ENCODE measurements around the gene TIMM8B. TPM values are rescaled to one million over a fixed set of nuclear protein-coding genes. Genes with fewer than 3 reads are reported as not detected.

The TIMM8B gene
- total RNA-seq, 1 experiment from 2014 or later = 62.1 TPM

DNA sequence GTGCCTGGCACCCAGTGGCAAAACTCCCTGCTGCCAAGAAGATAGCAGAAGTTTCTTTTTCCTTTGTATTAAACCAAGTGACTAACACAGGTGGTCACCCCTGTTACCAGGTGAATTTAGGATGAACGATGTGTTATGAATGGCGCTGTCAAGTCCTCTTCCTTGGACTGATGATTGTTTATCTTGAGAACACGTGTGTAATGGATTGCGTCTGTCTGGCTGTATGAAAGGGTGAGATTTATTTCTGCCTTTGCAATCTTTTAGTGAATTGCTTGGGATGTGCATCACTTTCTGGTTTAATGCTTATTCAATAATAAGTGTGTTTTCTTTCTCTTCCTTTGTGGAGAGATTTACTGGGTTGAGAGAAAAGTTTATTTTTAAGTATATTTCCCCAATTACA is 36.6 kb upstream of the TIMM8B start:
- DNase-seq (ENCODE audit: low read depth, low spot score) = no peak
- Histone ChIP-seq H3K27me3 (ENCODE audit: insufficient read depth, low read length) (no peaks in the 10 kb centered on the region), H3K4me3 (replicated peaks in 1 of 2; ENCODE audit: low read depth in 1 of 2, low read length in 2 of 2) (no peak overlapping the region), H3K4me1 (ENCODE audit: control insufficient read depth in 1 of 2, insufficient read depth in 2 of 2, low read length in 2 of 2) (peaks cover 51 to 85% of the 10 kb centered on the region in 2 experiments), H3K36me3 (ENCODE audit: control insufficient read depth in 1 of 2, insufficient read depth in 2 of 2, low read length in 2 of 2) (no peaks in the 10 kb centered on the region), H4K20me1 (ENCODE audit: insufficient read depth) (no peaks in the 10 kb centered on the region), H3K9ac (ENCODE audit: low read length) (no peak overlapping the region), H3K27ac (ENCODE audit: low read depth, low read length) (no peak overlapping the region), H3K9me2 (ENCODE audit: insufficient read depth) (no peaks in the 10 kb centered on the region), H3K79me2 (ENCODE audit: insufficient read depth, low read length) (no peaks in the 10 kb centered on the region), H3K4me2 (ENCODE audit: low read length) (no peak overlapping the region), H3K9me3 (ENCODE audit: control insufficient read depth in 1 of 2, insufficient read depth in 1 of 2, low read depth in 1 of 2, low read length in 2 of 2) (no peaks in the 10 kb centered on the region), H2AFZ (ENCODE audit: low read depth, low read length, poor library complexity, severe bottlenecking) (no peak overlapping the region)
- no peak for ATAC-seq
- intact Hi-C loops (cut with micrococcal nuclease) = loop anchor here (5.0 kb wide), 1 partner anchor 34 kb away; no protein-coding TSS in a partner anchor
- TF ChIP-seq, protein P1, sequence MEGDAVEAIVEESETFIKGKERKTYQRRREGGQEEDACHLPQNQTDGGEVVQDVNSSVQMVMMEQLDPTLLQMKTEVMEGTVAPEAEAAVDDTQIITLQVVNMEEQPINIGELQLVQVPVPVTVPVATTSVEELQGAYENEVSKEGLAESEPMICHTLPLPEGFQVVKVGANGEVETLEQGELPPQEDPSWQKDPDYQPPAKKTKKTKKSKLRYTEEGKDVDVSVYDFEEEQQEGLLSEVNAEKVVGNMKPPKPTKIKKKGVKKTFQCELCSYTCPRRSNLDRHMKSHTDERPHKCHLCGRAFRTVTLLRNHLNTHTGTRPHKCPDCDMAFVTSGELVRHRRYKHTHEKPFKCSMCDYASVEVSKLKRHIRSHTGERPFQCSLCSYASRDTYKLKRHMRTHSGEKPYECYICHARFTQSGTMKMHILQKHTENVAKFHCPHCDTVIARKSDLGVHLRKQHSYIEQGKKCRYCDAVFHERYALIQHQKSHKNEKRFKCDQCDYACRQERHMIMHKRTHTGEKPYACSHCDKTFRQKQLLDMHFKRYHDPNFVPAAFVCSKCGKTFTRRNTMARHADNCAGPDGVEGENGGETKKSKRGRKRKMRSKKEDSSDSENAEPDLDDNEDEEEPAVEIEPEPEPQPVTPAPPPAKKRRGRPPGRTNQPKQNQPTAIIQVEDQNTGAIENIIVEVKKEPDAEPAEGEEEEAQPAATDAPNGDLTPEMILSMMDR (IDR thresholded peaks at IDR 0.05 in 2 of 3, conservative IDR thresholded peaks at IDR 0.05 in 1 of 3; ENCODE audit: borderline replicate concordance in 1 of 3, insufficient read depth in 1 of 3, low read depth in 2 of 3, low read length in 2 of 3) = no peak
- TF ChIP-seq JUND (IDR thresholded peaks at IDR 0.05) = no peak
- TF ChIP-seq, protein P2, sequence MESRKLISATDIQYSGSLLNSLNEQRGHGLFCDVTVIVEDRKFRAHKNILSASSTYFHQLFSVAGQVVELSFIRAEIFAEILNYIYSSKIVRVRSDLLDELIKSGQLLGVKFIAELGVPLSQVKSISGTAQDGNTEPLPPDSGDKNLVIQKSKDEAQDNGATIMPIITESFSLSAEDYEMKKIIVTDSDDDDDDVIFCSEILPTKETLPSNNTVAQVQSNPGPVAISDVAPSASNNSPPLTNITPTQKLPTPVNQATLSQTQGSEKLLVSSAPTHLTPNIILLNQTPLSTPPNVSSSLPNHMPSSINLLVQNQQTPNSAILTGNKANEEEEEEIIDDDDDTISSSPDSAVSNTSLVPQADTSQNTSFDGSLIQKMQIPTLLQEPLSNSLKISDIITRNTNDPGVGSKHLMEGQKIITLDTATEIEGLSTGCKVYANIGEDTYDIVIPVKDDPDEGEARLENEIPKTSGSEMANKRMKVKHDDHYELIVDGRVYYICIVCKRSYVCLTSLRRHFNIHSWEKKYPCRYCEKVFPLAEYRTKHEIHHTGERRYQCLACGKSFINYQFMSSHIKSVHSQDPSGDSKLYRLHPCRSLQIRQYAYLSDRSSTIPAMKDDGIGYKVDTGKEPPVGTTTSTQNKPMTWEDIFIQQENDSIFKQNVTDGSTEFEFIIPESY (IDR thresholded peaks at IDR 0.05; ENCODE audit: extremely low read depth, insufficient replicate concordance, low read length) = no peak
- TF ChIP-seq POLR2AphosphoS5 (IDR thresholded peaks at IDR 0.05; ENCODE audit: low read depth, low read length) = no peak
- TF ChIP-seq ELF1 (IDR thresholded peaks at IDR 0.05; ENCODE audit: borderline replicate concordance, low read depth) = no peak
- TF ChIP-seq SRF (IDR thresholded peaks at IDR 0.05; ENCODE audit: low read depth) = no peak
- no peak for TF ChIP-seq EGR1 (IDR thresholded peaks at IDR 0.05; ENCODE audit: low read depth)
- TF ChIP-seq SIN3A (IDR thresholded peaks at IDR 0.05; ENCODE audit: low read depth) = no peak
- TF ChIP-seq, protein P3, sequence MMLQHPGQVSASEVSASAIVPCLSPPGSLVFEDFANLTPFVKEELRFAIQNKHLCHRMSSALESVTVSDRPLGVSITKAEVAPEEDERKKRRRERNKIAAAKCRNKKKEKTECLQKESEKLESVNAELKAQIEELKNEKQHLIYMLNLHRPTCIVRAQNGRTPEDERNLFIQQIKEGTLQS (IDR thresholded peaks at IDR 0.05) = no peak
- BruUV-seq (replicated peaks) = no TSS peak
- ChIA-PET POLR2A (no interaction called here), CTCF (interaction anchor here (2.2 kb wide), 1 partner anchor 10 kb away, joined by 12 read pairs; no protein-coding TSS in a partner anchor), RAD21 (ENCODE audit: low non-redundant PET in 1 of 2, low total read pairs in 2 of 2, uncharacterized antibody in 2 of 2, unreplicated experiment in 2 of 2) (no interaction called here)

Data from HCT116 (cell line).